ENCODE results near the gene FAM241B. TPM values are rescaled to one million over a fixed set of nuclear protein-coding genes. Genes with fewer than 3 reads are reported as not detected.

FAM241B gene
- total RNA-seq, 2 experiments from 2014 or later, result 10.9 to 11.8 TPM

- no peaks in the 10 kb centered on the region for H3K9me3 Mint-ChIP-seq
- peaks cover 15% of the 10 kb centered on the region for H3K27me3 Mint-ChIP-seq
- H3K27ac Mint-ChIP-seq, result no peak overlapping the region
- intact Hi-C loops (cut with micrococcal nuclease), result no loop called here
- ChIA-PET POLR2A (no interaction called here), CTCF (interaction anchor here (1.0 to 3.1 kb wide), 6 partner anchors 11 to 252 kb away, joined by 3 to 10 read pairs (median 3); no protein-coding TSS in a partner anchor)
- H3K4me1 Mint-ChIP-seq (ENCODE audit: low read depth), result no peaks in the 10 kb centered on the region
- H3K36me3 Mint-ChIP-seq, result no peaks in the 10 kb centered on the region
- DNase-seq, result no peak
- H3K4me3 Mint-ChIP-seq, result no peak overlapping the region
These were observed 32.3 kb downstream of the FAM241B start for GRCh38 chr10:69662173-69662877.

- Mint-ChIP-seq H3K4me1 (ENCODE audit: low read depth) (no peaks in the 10 kb centered on the region), H3K27ac (no peak overlapping the region), H3K27me3 (peaks cover 14% of the 10 kb centered on the region), H3K9me3 (no peaks in the 10 kb centered on the region), H3K4me3 (no peak overlapping the region), H3K36me3 (no peaks in the 10 kb centered on the region)
- DNase-seq, result no peak
- intact Hi-C loops (cut with micrococcal nuclease), result no loop called here
- CTCF ChIA-PET, result interaction anchor here (0.8 to 3.1 kb wide), 6 partner anchors 11 to 148 kb away, joined by 3 to 10 read pairs (median 3); no protein-coding TSS in a partner anchor
- POLR2A ChIA-PET, result no interaction called here
These were observed 32.9 kb downstream of the FAM241B start for GRCh38 chr10:69662901-69663300.

- Mint-ChIP-seq H3K9me3 (no peaks in the 10 kb centered on the region), H3K36me3 (no peaks in the 10 kb centered on the region), H3K27me3 (peaks cover 15% of the 10 kb centered on the region), H3K4me3 (no peak overlapping the region), H3K4me1 (ENCODE audit: low read depth) (no peaks in the 10 kb centered on the region), H3K27ac (no peak overlapping the region)
- POLR2A ChIA-PET, result no interaction called here
- intact Hi-C loops (cut with micrococcal nuclease), result no loop called here
- CTCF ChIA-PET, result interaction anchor here (0.8 to 3.1 kb wide), 7 partner anchors 10 to 148 kb away, joined by 3 to 10 read pairs (median 3); no protein-coding TSS in a partner anchor
- no peak for DNase-seq
These were observed 33.4 kb downstream of the FAM241B start for GRCh38 chr10:69663369-69663947.

- H3K27ac Mint-ChIP-seq, result no peak overlapping the region
- DNase-seq, result no peak
- no peak overlapping the region for H3K4me3 Mint-ChIP-seq
- peaks cover 15% of the 10 kb centered on the region for H3K27me3 Mint-ChIP-seq
- CTCF ChIA-PET, result interaction anchor here (1.0 kb wide), 1 partner anchor 150 kb away, joined by 3 read pairs; no protein-coding TSS in a partner anchor
- no peaks in the 10 kb centered on the region for H3K4me1 Mint-ChIP-seq (ENCODE audit: low read depth)
- H3K9me3 Mint-ChIP-seq, result no peaks in the 10 kb centered on the region
- POLR2A ChIA-PET, result no interaction called here
- no peaks in the 10 kb centered on the region for H3K36me3 Mint-ChIP-seq
- intact Hi-C loops (cut with micrococcal nuclease), result no loop called here
These were observed 35.6 kb downstream of the FAM241B start for GRCh38 chr10:69665474-69666320.

GRCh38 chr10:69666756-69667155 is 36.7 kb downstream of the FAM241B start:
- Mint-ChIP-seq H3K9me3 (peaks cover 4% of the 10 kb centered on the region), H3K27me3 (peaks cover 17% of the 10 kb centered on the region)
- intact Hi-C loops (cut with micrococcal nuclease), result no loop called here

GRCh38 chr10:69668721-69669120 is 38.7 kb downstream of the FAM241B start:
- Mint-ChIP-seq H3K27ac (no peak overlapping the region), H3K9me3 (peaks cover 4% of the 10 kb centered on the region), H3K27me3 (peaks cover 17% of the 10 kb centered on the region), H3K4me1 (ENCODE audit: low read depth) (no peaks in the 10 kb centered on the region), H3K36me3 (no peaks in the 10 kb centered on the region), H3K4me3 (no peak overlapping the region)
- POLR2A ChIA-PET, result no interaction called here
- no peak for DNase-seq
- CTCF ChIA-PET, result no interaction called here
- intact Hi-C loops (cut with micrococcal nuclease), result no loop called here

More at GRCh38 chr10:69666756-69667155, 36.7 kb downstream of the FAM241B start:
- POLR2A ChIA-PET, result no interaction called here
- CTCF ChIA-PET, result no interaction called here
- H3K36me3 Mint-ChIP-seq, result no peaks in the 10 kb centered on the region
- no peak for DNase-seq
- no peak overlapping the region for H3K4me3 Mint-ChIP-seq
- H3K27ac Mint-ChIP-seq, result no peak overlapping the region
- no peaks in the 10 kb centered on the region for H3K4me1 Mint-ChIP-seq (ENCODE audit: low read depth)

GRCh38 chr10:69669409-69669808 is 39.4 kb downstream of the FAM241B start:
- intact Hi-C loops (cut with micrococcal nuclease), result no loop called here
- Mint-ChIP-seq H3K4me1 (ENCODE audit: low read depth) (no peaks in the 10 kb centered on the region), H3K27ac (no peak overlapping the region), H3K27me3 (peaks cover 17% of the 10 kb centered on the region), H3K4me3 (no peak overlapping the region), H3K9me3 (peaks cover 4% of the 10 kb centered on the region), H3K36me3 (no peaks in the 10 kb centered on the region)
- no peak for DNase-seq
- ChIA-PET CTCF (interaction anchor here (1.1 kb wide), 1 partner anchor 25 kb away, joined by 4 read pairs; no protein-coding TSS in a partner anchor), POLR2A (no interaction called here)

- Mint-ChIP-seq H3K4me3 (no peak overlapping the region), H3K9me3 (peaks cover 4% of the 10 kb centered on the region), H3K4me1 (ENCODE audit: low read depth) (no peaks in the 10 kb centered on the region), H3K36me3 (no peaks in the 10 kb centered on the region), H3K27me3 (peaks cover 18% of the 10 kb centered on the region), H3K27ac (no peak overlapping the region)
- CTCF ChIA-PET, result interaction anchor here (1.2 to 1.4 kb wide), 3 partner anchors 10 to 285 kb away, joined by 3 to 4 read pairs (median 3); no protein-coding TSS in a partner anchor
- intact Hi-C loops (cut with micrococcal nuclease), result no loop called here
- no peak for DNase-seq
- POLR2A ChIA-PET, result no interaction called here
These were observed 43.5 kb downstream of the FAM241B start for GRCh38 chr10:69673521-69673920.

- no peak overlapping the region for H3K4me3 Mint-ChIP-seq
- ChIA-PET CTCF (no interaction called here), POLR2A (no interaction called here)
- H3K36me3 Mint-ChIP-seq, result no peaks in the 10 kb centered on the region
- no peaks in the 10 kb centered on the region for H3K4me1 Mint-ChIP-seq (ENCODE audit: low read depth)
- H3K27ac Mint-ChIP-seq, result no peak overlapping the region
- intact Hi-C loops (cut with micrococcal nuclease), result no loop called here
- DNase-seq, result no peak
- H3K9me3 Mint-ChIP-seq, result peaks cover 4% of the 10 kb centered on the region
- H3K27me3 Mint-ChIP-seq, result peaks cover 18% of the 10 kb centered on the region
These were observed 44.7 kb downstream of the FAM241B start for GRCh38 chr10:69674786-69675185.

GRCh38 chr10:69676301-69676700 is 46.3 kb downstream of the FAM241B start:
- H3K4me3 Mint-ChIP-seq, result no peak overlapping the region

GRCh38 chr10:69677985-69678654 is 48.1 kb downstream of the FAM241B start:
- POLR2A ChIA-PET, result no interaction called here
- no peaks in the 10 kb centered on the region for H3K4me1 Mint-ChIP-seq (ENCODE audit: low read depth)

More at GRCh38 chr10:69676301-69676700, 46.3 kb downstream of the FAM241B start:
- CTCF ChIA-PET, result no interaction called here
- intact Hi-C loops (cut with micrococcal nuclease), result no loop called here
- Mint-ChIP-seq H3K4me1 (ENCODE audit: low read depth) (no peaks in the 10 kb centered on the region), H3K27ac (no peak overlapping the region), H3K36me3 (no peaks in the 10 kb centered on the region), H3K9me3 (no peaks in the 10 kb centered on the region), H3K27me3 (peaks cover 18% of the 10 kb centered on the region)
- no peak for DNase-seq
- POLR2A ChIA-PET, result no interaction called here

More at GRCh38 chr10:69677985-69678654, 48.1 kb downstream of the FAM241B start:
- no peaks in the 10 kb centered on the region for H3K9me3 Mint-ChIP-seq
- intact Hi-C loops (cut with micrococcal nuclease), result no loop called here
- H3K27me3 Mint-ChIP-seq, result peaks cover 21% of the 10 kb centered on the region
- H3K27ac Mint-ChIP-seq, result no peak overlapping the region
- no peak overlapping the region for H3K4me3 Mint-ChIP-seq
- CTCF ChIA-PET, result no interaction called here
- no peaks in the 10 kb centered on the region for H3K36me3 Mint-ChIP-seq
- DNase-seq, result no peak
